Mononuclear cell (primary cell): ENCODE data around the gene CFDP1. TPM values are rescaled to one million over a fixed set of nuclear protein-coding genes. Genes with fewer than 3 reads are reported as not detected.

ENCODE experiments used
- H3K27me3 ChIP-seq: 2 replicates; pipeline ENCODE4 v1.6.0; 2011; ENCODE audit warnings: low read length, control low read depth; ENCODE audit not compliant: insufficient read depth
- H3K4me1 ChIP-seq: 2 replicates; pipeline ENCODE4 v1.5.1; 2011; ENCODE audit warnings: mild to moderate bottlenecking, low read length, control low read depth; ENCODE audit not compliant: insufficient read depth
- H3K4me3 ChIP-seq: 2 replicates; pipeline ENCODE4 v1.5.1; 2011; ENCODE audit warnings: mild to moderate bottlenecking, low read length, moderate library complexity
- H3K9me3 ChIP-seq: 2 replicates; pipeline ENCODE4 v1.5.1; 2011; ENCODE audit warnings: low read depth, mild to moderate bottlenecking, control low read depth, low read length
- total RNA-seq: library from RNA; depleted of rRNA; stranded (reverse); fragments of >200 nt; gene quantifications from one replicate; pipeline ENCODE4 v1.2.3, GENCODE V29; 2012

CFDP1 gene
- total RNA-seq, 1 donor: 23.3 TPM

- H3K4me1 ChIP-seq: peaks cover 27% of the 10 kb centered on the region
- peaks cover 89% of the 10 kb centered on the region for H3K27me3 ChIP-seq
- no peak overlapping the region for H3K4me3 ChIP-seq
- H3K9me3 ChIP-seq: no peaks in the 10 kb centered on the region
These were observed 54.7 kb downstream of the CFDP1 start for GRCh38 chr16:75378616-75379015.

- Histone ChIP-seq H3K9me3 (no peaks in the 10 kb centered on the region), H3K4me1 (peaks cover 27% of the 10 kb centered on the region), H3K27me3 (peaks cover 90% of the 10 kb centered on the region), H3K4me3 (no peak overlapping the region)
These were observed 55.4 kb downstream of the CFDP1 start for GRCh38 chr16:75377729-75378386.

GRCh38 chr16:75376475-75377161, 56.7 kb downstream of the CFDP1 start:
- peaks cover 88% of the 10 kb centered on the region for H3K27me3 ChIP-seq
- H3K4me1 ChIP-seq: peaks cover 23% of the 10 kb centered on the region
- H3K4me3 ChIP-seq: no peak overlapping the region
- H3K9me3 ChIP-seq: no peaks in the 10 kb centered on the region

GRCh38 chr16:75374388-75374787, 58.9 kb downstream of the CFDP1 start:
- Histone ChIP-seq H3K27me3 (peaks cover 85% of the 10 kb centered on the region), H3K9me3 (no peaks in the 10 kb centered on the region), H3K4me3 (no peak overlapping the region)

GRCh38 chr16:75372236-75372856, 61.0 kb downstream of the CFDP1 start:
- Histone ChIP-seq H3K4me1 (no peaks in the 10 kb centered on the region), H3K27me3 (peaks cover 77% of the 10 kb centered on the region), H3K9me3 (no peaks in the 10 kb centered on the region), H3K4me3 (no peak overlapping the region)

More at GRCh38 chr16:75374388-75374787, 58.9 kb downstream of the CFDP1 start:
- peaks cover under 1% of the 10 kb centered on the region for H3K4me1 ChIP-seq

- Histone ChIP-seq H3K4me3 (no peak overlapping the region), H3K27me3 (peaks cover 68% of the 10 kb centered on the region), H3K9me3 (no peaks in the 10 kb centered on the region), H3K4me1 (no peaks in the 10 kb centered on the region)
These were observed 62.1 kb downstream of the CFDP1 start for GRCh38 chr16:75371171-75371570.

- H3K4me3 ChIP-seq: no peak overlapping the region
- H3K9me3 ChIP-seq: no peaks in the 10 kb centered on the region
- no peaks in the 10 kb centered on the region for H3K4me1 ChIP-seq
- H3K27me3 ChIP-seq: peaks cover 48% of the 10 kb centered on the region
These were observed 69.0 kb downstream of the CFDP1 start for GRCh38 chr16:75364286-75364791.

- H3K27me3 ChIP-seq: peaks cover 39% of the 10 kb centered on the region
- no peaks in the 10 kb centered on the region for H3K9me3 ChIP-seq
- H3K4me3 ChIP-seq: no peak overlapping the region
- no peaks in the 10 kb centered on the region for H3K4me1 ChIP-seq
These were observed 70.5 kb downstream of the CFDP1 start for GRCh38 chr16:75362846-75363245.

GRCh38 chr16:75361936-75362335, 71.4 kb downstream of the CFDP1 start:
- no peak overlapping the region for H3K4me3 ChIP-seq
- peaks cover 39% of the 10 kb centered on the region for H3K27me3 ChIP-seq
- no peaks in the 10 kb centered on the region for H3K9me3 ChIP-seq
- no peaks in the 10 kb centered on the region for H3K4me1 ChIP-seq

- Histone ChIP-seq H3K27me3 (peaks cover 6% of the 10 kb centered on the region), H3K4me3 (no peak overlapping the region), H3K9me3 (no peaks in the 10 kb centered on the region), H3K4me1 (no peaks in the 10 kb centered on the region)
These were observed 79.1 kb downstream of the CFDP1 start for GRCh38 chr16:75354170-75354569.

GRCh38 chr16:75351183-75351582, 82.1 kb downstream of the CFDP1 start:
- H3K4me3 ChIP-seq: no peak overlapping the region

GRCh38 chr16:75345711-75346110, 87.6 kb downstream of the CFDP1 start:
- peaks cover 47% of the 10 kb centered on the region for H3K27me3 ChIP-seq
- H3K4me3 ChIP-seq: no peak overlapping the region
- no peaks in the 10 kb centered on the region for H3K9me3 ChIP-seq
- H3K4me1 ChIP-seq: no peaks in the 10 kb centered on the region

More at GRCh38 chr16:75351183-75351582, 82.1 kb downstream of the CFDP1 start:
- peaks cover 8% of the 10 kb centered on the region for H3K27me3 ChIP-seq
- no peaks in the 10 kb centered on the region for H3K9me3 ChIP-seq
- H3K4me1 ChIP-seq: no peaks in the 10 kb centered on the region

GRCh38 chr16:75343941-75344340, 89.4 kb downstream of the CFDP1 start:
- H3K4me3 ChIP-seq: no peak overlapping the region
- peaks cover 63% of the 10 kb centered on the region for H3K27me3 ChIP-seq
- H3K4me1 ChIP-seq: no peaks in the 10 kb centered on the region
- no peaks in the 10 kb centered on the region for H3K9me3 ChIP-seq

GRCh38 chr16:75343286-75343685, 90.0 kb downstream of the CFDP1 start:
- H3K27me3 ChIP-seq: peaks cover 67% of the 10 kb centered on the region
- no peaks in the 10 kb centered on the region for H3K4me1 ChIP-seq
- no peaks in the 10 kb centered on the region for H3K9me3 ChIP-seq
- H3K4me3 ChIP-seq: no peak overlapping the region

- H3K9me3 ChIP-seq: no peaks in the 10 kb centered on the region
- H3K4me3 ChIP-seq: no peak overlapping the region
- peaks cover 75% of the 10 kb centered on the region for H3K27me3 ChIP-seq
- H3K4me1 ChIP-seq: no peaks in the 10 kb centered on the region
These were observed 90.9 kb downstream of the CFDP1 start for GRCh38 chr16:75342308-75342811.
